NCI-H187 (cell line): ENCODE data around the gene ADORA2A.

ENCODE experiments used
- DNase-seq, 2 experiments: peaks; one replicate each; lab custom pipeline; 2025; lab: John Stamatoyannopoulos, UW

The ADORA2A gene

GRCh38 chr22:24433001-24433827, 5.8 kb downstream of the ADORA2A start:
- no peak for DNase-seq

DNA sequence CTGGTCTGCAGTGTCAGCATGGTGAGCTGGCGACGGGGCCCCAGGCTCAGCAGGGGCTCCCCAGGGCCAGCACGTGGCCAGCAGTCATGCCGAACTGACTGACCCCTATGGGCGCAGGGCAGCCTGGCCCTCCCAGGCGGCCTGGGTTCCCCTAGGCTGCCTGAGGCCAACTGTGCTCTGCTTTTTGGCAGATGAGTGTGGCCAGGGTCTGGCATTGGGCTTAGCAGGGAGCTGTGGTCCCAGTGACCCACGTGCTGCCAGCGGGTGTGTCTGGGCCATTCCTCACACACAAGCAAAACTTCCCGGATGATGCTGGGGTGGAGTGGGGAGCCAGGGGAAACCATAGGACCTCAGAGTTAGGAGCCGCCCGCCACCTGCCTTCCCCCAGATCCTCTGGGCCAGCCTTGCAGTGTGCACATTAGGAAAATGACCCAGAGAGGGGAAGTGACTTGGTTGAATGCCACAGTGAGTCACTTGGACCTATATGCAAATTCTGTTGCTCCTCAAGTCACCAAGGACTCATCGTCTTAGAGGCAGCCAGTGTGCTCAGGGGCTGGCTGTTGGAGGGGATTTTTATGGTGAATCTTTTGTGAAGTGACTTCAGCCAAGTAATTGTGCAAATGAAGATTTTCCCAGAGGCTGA, 6.5 kb downstream of the ADORA2A start:
- DNase-seq: no peak

DNA sequence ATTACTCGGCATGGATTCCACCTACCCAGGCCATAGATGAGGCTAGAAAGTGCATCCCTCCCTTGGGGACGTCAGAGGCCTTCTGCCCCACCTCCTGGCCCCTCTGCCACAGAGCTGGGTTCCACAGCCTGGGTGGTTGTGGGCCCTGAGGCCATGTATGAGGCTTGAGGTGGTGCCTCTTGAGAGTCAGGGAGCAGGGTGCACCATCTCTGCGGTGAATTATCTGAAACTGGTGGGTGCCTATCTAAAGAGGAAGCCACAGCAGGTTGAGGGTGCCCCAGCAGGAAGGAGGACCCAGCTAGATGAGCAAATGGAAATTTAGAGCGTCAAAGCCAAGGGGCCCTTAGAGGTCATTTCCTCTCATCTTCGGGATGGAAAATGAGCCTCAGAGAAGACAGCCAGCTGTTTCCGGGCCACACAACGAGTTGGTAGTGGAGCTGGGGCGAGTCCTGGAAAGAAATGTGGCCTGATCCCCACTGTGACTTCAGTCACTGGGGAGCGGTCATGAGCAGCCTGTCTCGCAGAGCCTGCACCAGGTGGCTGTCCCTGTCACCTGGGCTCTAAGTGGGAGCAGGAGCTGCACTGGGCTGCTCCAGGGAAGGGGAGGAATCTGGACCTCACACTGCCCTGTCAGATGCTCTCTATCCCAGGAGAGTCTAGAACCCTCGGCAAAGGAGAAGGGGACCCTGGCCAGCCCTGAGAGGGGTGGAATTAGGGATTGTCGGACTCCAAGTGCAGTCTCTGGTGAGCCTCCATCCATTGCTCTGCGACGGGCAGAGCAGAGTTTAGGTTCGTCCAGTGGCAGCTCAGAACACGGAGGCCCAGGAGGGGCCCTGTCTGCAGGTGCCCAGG, 7.3 kb downstream of the ADORA2A start:
- no peak for DNase-seq

DNA sequence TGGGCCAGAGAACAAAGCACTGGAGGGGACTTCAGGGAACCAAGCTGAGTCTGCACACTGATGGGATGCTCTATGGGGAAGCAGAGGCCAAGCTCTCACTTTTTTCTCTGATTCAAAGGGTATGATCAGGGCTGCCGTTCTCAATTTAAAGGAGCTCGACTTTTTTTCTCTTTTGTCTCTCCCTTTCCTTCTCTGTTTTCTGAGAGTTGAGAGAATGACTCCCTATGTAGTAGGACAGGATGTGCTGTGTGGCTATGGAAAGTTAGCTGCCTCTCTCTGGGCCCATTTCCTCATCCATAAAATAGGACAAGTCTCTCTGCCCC, 7.9 kb downstream of the ADORA2A start:
- DNase-seq: no peak

DNA sequence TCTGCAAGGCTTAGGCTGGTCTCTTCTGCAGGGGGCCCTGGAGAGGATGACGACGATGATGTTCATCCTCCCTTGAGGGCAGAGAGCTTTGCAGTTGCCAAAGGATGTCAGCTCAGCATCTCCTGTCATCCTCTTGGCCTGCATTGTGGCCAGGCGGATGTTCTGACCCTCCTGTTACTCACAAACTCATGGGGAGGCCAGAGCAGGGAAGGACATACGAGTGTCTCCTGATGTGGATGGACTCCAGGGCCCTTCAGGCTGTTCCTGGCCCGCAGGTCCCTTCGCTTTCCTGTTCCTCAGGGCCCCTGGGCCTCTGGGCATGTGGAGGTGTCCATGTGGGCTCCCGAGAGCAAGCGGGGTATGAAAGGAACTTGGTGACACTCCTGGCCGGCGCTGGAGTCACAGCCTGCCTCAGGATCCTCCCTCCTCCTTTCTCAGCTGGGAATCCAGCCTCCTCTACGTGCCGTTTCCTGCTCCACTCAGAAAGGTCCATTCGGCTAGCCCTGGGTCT, 8.5 kb downstream of the ADORA2A start:
- no peak for DNase-seq

DNA sequence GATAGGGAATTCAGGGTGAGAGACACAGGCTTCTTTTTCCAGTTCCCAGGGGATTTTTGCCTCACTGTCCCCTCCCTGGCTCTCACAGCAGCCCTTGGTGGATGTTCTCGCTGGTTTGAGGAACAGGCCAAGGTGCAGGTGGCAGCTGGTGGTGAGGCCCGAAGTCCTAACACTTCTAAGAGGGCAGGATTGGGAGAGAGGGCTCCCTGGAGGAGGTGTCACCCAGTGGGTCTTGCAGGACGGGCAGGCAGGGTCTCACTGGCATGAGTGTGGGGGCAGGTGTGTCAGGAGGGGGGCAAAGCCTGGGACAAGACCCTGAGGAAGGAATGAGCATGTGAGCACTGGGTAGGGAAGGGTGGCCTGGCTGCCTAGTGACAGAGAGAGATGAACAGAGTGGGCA, 9.2 kb downstream of the ADORA2A start:
- DNase-seq: no peak

DNA sequence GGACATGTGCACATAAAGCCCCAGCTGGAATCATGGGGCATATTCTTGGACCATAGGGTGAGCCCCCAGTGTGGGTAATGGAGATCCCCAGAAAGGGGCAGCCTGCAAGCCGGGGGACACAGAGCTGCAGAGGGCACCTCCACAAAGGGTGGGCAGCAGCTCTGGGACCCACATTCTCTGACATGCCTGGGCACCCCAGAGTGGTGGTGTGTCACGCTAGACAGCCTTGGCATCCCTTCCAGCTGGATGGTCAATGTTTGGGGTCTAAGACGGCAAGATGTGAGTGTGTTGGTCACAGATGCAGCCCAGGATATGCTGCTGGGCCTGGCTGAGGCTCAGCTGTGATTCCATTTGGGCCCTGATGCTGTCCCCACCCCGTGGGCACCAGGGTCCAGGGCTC, 9.7 kb downstream of the ADORA2A start:
- no peak for DNase-seq

GRCh38 chr22:24437741-24438328, 10.4 kb downstream of the ADORA2A start:
- no peak for DNase-seq

- no peak for DNase-seq
Observed at GRCh38 chr22:24440270-24440717, 12.9 kb downstream of the ADORA2A start.

- no peak for DNase-seq
Observed at GRCh38 chr22:24440718-24441405, 13.5 kb downstream of the ADORA2A start.

DNA sequence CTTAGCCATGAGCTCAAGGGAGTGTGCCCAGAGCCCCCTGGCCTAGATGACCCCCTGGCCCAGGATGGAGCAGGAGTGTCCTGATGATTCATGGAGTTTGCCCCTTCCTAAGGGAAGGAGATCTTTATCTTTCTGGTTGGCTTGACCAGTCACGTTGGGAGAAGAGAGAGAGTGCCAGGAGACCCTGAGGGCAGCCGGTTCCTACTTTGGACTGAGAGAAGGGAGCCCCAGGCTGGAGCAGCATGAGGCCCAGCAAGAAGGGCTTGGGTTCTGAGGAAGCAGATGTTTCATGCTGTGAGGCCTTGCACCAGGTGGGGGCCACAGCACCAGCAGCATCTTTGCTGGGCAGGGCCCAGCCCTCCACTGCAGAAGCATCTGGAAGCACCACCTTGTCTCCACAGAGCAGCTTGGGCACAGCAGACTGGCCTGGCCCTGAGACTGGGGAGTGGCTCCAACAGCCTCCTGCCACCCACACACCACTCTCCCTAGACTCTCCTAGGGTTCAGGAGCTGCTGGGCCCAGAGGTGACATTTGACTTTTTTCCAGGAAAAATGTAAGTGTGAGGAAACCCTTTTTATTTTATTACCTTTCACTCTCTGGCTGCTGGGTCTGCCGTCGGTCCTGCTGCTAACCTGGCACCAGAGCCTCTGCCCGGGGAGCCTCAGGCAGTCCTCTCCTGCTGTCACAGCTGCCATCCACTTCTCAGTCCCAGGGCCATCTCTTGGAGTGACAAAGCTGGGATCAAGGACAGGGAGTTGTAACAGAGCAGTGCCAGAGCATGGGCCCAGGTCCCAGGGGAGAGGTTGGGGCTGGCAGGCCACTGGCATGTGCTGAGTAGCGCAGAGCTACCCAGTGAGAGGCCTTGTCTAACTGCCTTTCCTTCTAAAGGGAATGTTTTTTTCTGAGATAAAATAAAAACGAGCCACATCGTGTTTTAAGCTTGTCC, 14.3 kb downstream of the ADORA2A start:
- DNase-seq: no peak

DNA sequence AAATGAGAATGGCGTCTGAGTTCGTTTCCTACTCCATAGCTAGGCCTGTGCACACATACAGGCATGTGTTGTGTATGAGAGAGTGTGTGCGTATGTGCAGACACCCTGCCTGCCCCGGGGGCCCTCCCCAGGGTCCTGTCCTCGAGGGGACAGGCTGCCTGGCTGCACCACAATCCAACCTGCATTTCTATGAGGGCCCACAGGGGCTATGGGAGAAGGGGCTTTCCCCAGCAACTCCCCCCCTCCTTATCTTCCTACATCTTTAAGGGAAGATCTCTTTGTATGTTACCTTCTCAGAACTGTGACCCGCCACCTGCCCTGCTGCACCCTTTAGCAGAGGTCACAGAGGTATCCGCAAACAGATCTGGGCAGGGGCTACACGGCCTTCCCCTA, 14.9 kb downstream of the ADORA2A start:
- DNase-seq: no peak

DNA sequence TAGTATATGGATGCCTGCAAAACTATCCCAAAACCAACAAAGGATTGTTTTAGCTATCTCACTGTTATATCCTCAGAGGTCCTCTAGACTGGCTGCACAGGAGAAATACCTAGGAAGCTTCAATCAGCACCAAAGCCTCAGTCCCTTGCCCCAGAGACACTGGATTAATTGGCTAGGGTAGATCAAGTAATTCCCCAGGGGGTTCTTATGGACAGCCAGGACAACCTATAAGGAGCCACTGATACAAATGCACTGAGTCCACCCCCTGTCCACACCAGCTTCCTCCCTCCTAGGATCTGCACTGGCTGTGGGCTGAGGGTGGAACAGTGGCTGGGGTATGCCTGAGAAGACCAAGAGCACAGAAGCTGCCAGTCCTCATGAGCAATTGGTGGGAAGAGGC, 16.3 kb downstream of the ADORA2A start:
- DNase-seq: no peak

DNA sequence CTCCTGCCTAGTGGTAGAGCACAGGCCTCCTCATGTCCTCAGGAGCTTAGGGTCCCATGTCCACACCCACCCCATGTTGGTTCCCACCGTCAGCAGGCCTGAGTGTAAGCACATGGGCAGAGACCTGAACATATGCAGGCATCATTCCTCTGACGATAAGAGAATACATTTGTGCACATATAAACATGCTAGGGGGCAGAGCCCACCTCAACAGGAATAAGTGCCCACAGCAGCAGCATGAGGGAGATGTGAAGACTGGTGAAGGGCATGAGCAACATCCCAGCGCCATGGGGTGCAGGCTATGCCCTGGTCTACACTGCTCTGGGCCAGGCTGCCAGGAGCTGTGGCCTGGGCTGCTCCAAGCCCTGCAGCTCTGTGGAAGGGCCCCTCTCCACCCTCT, 16.9 kb downstream of the ADORA2A start:
- DNase-seq: no peak

- DNase-seq: no peak
Observed at GRCh38 chr22:24444729-24445466, 17.5 kb downstream of the ADORA2A start.

- no peak for DNase-seq
Observed at GRCh38 chr22:24445481-24446259, 18.3 kb downstream of the ADORA2A start.

- no peak for DNase-seq
Observed at GRCh38 chr22:24446260-24446611, 18.8 kb downstream of the ADORA2A start.

DNA sequence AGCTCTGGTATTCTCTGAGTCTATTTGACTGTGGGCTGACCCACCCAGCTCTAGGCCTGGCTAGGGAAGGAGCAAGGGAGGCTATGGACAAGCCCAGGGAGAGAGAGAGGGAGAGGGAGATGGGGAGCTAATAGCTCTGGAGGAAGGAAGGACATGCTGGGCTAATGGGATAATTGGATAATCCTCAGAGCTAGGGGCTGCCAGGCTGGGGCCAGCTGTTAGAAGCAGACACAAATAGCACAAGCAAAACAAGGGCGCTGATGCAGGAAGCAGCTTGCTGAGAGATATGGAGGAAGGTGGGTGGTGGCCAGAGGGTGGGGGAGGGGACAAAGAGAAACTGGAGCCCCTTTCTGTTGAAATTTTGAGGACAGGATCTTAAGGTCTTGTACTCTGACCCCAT, 23.2 kb downstream of the ADORA2A start:
- DNase-seq: no peak

DNA sequence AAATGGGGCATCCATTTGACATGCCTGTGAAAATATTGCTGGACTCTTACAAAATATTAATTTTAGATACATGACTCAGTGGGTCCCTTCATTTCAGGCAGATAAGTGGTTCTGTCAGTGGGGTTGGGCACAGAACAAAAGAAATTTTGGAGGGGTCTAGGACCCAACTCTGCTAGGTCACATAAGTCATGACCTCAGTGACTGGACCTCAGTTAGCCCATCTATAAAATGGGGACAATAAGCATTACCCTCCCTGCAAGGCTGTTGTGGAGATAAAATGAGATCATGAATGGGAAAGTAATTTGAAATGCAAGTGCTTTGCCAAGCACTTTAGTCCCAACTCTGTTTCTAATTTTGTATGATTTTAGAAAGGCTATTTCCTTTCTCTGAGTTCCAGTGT, 23.8 kb downstream of the ADORA2A start:
- DNase-seq: no peak
